OCI-LY1 (cell line): Measurements from ENCODE around the gene HLCS.

Experiments
- H2AFZ ChIP-seq: fragments of 200-600 bp; sonication (generic), shearing (Covaris generic); 2 replicates; pipeline ENCODE4 v1.6.0; 2014; ENCODE audit warnings: antibody characterized with exemption, mild to moderate bottlenecking, low read length
- H3F3A ChIP-seq: fragments of 200-600 bp; sonication (generic), shearing (Covaris generic); 2 replicates; pipeline ENCODE4 v1.6.0; 2014; ENCODE audit warnings: mild to moderate bottlenecking, antibody characterized with exemption, low read length, moderate library complexity; ENCODE audit not compliant: insufficient read depth
- H3K27ac ChIP-seq: fragments of 200-600 bp; sonication (generic); 2 replicates; pipeline ENCODE4 v1.5.1; 2014; ENCODE audit warnings: low read length, mixed run types, mild to moderate bottlenecking, low read depth; ENCODE audit not compliant: poor library complexity, severe bottlenecking
- H3K27me3 ChIP-seq: fragments of 200-600 bp; sonication (generic); 2 replicates; pipeline ENCODE4 v1.6.0; 2014; ENCODE audit warnings: antibody characterized with exemption, mild to moderate bottlenecking, low read length, moderate library complexity; ENCODE audit not compliant: insufficient read depth
- H3K36me3 ChIP-seq: fragments of 200-600 bp; sonication (generic); 2 replicates; pipeline ENCODE4 v1.6.1; 2014; ENCODE audit warnings: mild to moderate bottlenecking, antibody characterized with exemption, low read length, moderate library complexity, mixed read lengths; ENCODE audit not compliant: insufficient read depth
- H3K4me1 ChIP-seq: fragments of 200-600 bp; sonication (generic); 2 replicates; pipeline ENCODE4 v1.5.1; 2014; ENCODE audit warnings: mild to moderate bottlenecking, low read length, moderate library complexity; ENCODE audit not compliant: insufficient read depth, severe bottlenecking
- H3K4me2 ChIP-seq: fragments of 200-600 bp; sonication (generic), shearing (Covaris generic); 2 replicates; pipeline ENCODE4 v1.6.1; 2014; ENCODE audit warnings: low read length
- H3K4me3 ChIP-seq: fragments of 200-600 bp; sonication (generic); 2 replicates; pipeline ENCODE4 v1.5.1; 2014; ENCODE audit warnings: low read length, low read depth, mild to moderate bottlenecking, mixed read lengths; ENCODE audit not compliant: poor library complexity, severe bottlenecking
- H3K79me2 ChIP-seq: fragments of 200-600 bp; shearing (Covaris generic); 2 replicates; pipeline ENCODE4 v1.6.1; 2016; ENCODE audit warnings: mixed run types, low read length, mixed read lengths; ENCODE audit not compliant: insufficient read depth
- H3K9ac ChIP-seq: fragments of 200-600 bp; sonication (generic), shearing (Covaris generic); 2 replicates; pipeline ENCODE4 v1.6.1; 2014; ENCODE audit warnings: mild to moderate bottlenecking, low read length, mixed read lengths
- H3K9me2 ChIP-seq: fragments of 200-600 bp; sonication (generic), shearing (Covaris generic); 2 replicates; pipeline ENCODE4 v1.6.1; 2014; ENCODE audit warnings: low read depth, mild to moderate bottlenecking, low read length, mixed read lengths
- H3K9me3 ChIP-seq: fragments of 200-600 bp; shearing (Covaris generic); 2 replicates; pipeline ENCODE4 v1.6.1; 2014; ENCODE audit warnings: low read length, mixed read lengths
- H4K20me1 ChIP-seq: fragments of 200-600 bp; sonication (generic), shearing (Covaris generic); 2 replicates; pipeline ENCODE4 v1.6.0; 2016; ENCODE audit warnings: mild to moderate bottlenecking, low read length; ENCODE audit not compliant: insufficient read depth
- CTCF ChIP-seq: fragments of 200-600 bp; sonication (generic), shearing (Covaris generic); IDR thresholded peaks from 2 replicates; pipeline ENCODE4 v1.5.1; 2017; ENCODE audit warnings: mild to moderate bottlenecking, antibody characterized with exemption, low read length, moderate library complexity, mixed read lengths
- EZH2 ChIP-seq: fragments of 200-600 bp; sonication (generic), shearing (Covaris generic); IDR thresholded peaks from 2 replicates; pipeline ENCODE4 v1.8.0; 2017; ENCODE audit warnings: borderline replicate concordance, mixed run types, mild to moderate bottlenecking, antibody characterized with exemption, low read length, moderate library complexity, mixed read lengths

The HLCS gene

GRCh38 chr21:36866419-36866818 is 100.0 kb downstream of the HLCS start:
- no peaks in the 10 kb centered on the region for H3K36me3 ChIP-seq
- H3K79me2 ChIP-seq, result no peaks in the 10 kb centered on the region
- TF ChIP-seq EZH2 (no peak), CTCF (no peak)
- no peak overlapping the region for H3K4me3 ChIP-seq
- H3K9me3 ChIP-seq, result no peaks in the 10 kb centered on the region
- no peak overlapping the region for H2AFZ ChIP-seq
- H3K4me2 ChIP-seq, result no peak overlapping the region
- no peaks in the 10 kb centered on the region for H3K4me1 ChIP-seq
- no peaks in the 10 kb centered on the region for H3K27me3 ChIP-seq
- H3K9ac ChIP-seq, result no peak overlapping the region
- H3F3A ChIP-seq, result no peaks in the 10 kb centered on the region
- H4K20me1 ChIP-seq, result no peaks in the 10 kb centered on the region
- no peak overlapping the region for H3K27ac ChIP-seq
- no peaks in the 10 kb centered on the region for H3K9me2 ChIP-seq

DNA sequence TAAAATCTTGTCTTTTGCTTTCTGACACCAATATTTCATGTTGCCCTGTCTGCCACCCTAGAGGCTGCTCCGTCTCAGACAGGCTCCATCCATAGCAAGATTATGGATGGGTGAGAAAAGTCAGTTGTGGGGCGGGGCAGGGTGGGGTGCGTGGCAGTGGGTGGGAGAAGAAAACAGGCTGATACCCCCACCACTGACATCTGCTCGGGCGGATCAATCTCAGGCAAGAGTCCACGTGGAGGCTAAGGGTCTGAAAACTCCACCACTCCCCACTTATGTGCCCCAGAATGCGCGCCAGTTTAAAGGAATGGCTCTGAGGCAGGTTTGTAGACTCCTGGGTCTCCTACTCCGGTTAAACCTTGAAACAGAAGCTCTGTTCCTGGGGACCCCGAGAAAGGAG is 101.5 kb downstream of the HLCS start:
- H3K27ac ChIP-seq, result no peak overlapping the region
- no peaks in the 10 kb centered on the region for H3K9me2 ChIP-seq
- H3K4me2 ChIP-seq, result no peak overlapping the region

GRCh38 chr21:36863260-36863659 is 103.2 kb downstream of the HLCS start:
- Histone ChIP-seq H3K9me3 (no peaks in the 10 kb centered on the region), H3F3A (no peaks in the 10 kb centered on the region), H3K4me3 (no peak overlapping the region), H3K9ac (no peak overlapping the region), H3K36me3 (no peaks in the 10 kb centered on the region), H3K79me2 (no peaks in the 10 kb centered on the region), H3K4me2 (no peak overlapping the region), H3K27ac (no peak overlapping the region), H2AFZ (no peak overlapping the region), H4K20me1 (no peaks in the 10 kb centered on the region), H3K4me1 (peaks cover 9% of the 10 kb centered on the region), H3K9me2 (no peaks in the 10 kb centered on the region), H3K27me3 (no peaks in the 10 kb centered on the region)
- TF ChIP-seq EZH2, result no peak
- no peak for TF ChIP-seq CTCF

More for the DNA sequence above, 101.5 kb downstream of the HLCS start:
- Histone ChIP-seq H3F3A (no peaks in the 10 kb centered on the region), H3K27me3 (no peaks in the 10 kb centered on the region), H3K79me2 (no peaks in the 10 kb centered on the region), H3K9me3 (no peaks in the 10 kb centered on the region), H3K36me3 (no peaks in the 10 kb centered on the region), H3K4me1 (peaks cover 7% of the 10 kb centered on the region), H4K20me1 (no peaks in the 10 kb centered on the region), H3K4me3 (no peak overlapping the region), H2AFZ (no peak overlapping the region), H3K9ac (no peak overlapping the region)
- no peak for TF ChIP-seq EZH2

DNA sequence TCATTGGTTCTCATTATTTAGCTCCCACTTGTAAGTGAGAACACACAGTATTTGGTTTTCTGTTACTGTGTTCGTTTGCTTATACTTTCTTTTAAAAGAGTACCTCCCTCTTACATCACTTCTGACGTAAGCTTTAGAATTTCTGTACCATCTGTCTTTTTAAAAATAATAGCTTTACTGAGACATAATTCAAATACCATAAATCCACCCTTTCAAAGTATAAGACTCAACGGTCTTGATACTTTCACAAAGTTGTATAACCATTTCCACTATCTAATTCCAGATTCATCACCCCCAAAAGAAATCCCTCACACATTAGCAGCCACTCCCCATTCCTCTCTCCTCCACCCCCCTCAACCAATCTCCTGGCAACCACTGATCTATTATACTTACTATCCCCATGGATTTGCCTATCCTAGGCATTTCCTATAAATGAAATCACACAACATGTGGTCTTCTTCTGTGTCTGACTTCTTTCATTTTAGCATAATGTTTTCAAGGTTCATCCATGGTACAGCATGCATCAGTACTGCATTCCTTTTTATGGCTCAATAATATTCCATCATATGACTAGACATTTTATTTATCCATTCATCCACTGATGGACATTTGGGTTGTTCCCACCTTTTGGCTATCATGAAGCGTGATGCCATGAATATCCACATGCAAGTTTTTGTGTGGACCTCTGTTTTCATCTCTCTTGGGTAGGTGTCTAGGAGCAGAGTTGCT is 104.7 kb downstream of the HLCS start:
- no peaks in the 10 kb centered on the region for H3K9me3 ChIP-seq
- no peaks in the 10 kb centered on the region for H3K36me3 ChIP-seq
- no peak overlapping the region for H3K4me3 ChIP-seq
- no peaks in the 10 kb centered on the region for H4K20me1 ChIP-seq
- H3K27ac ChIP-seq, result no peak overlapping the region
- H3K27me3 ChIP-seq, result no peaks in the 10 kb centered on the region
- no peak overlapping the region for H2AFZ ChIP-seq
- H3K9ac ChIP-seq, result no peak overlapping the region
- no peaks in the 10 kb centered on the region for H3K79me2 ChIP-seq
- no peak overlapping the region for H3K4me2 ChIP-seq
- TF ChIP-seq EZH2 (no peak), CTCF (no peak)
- no peaks in the 10 kb centered on the region for H3K9me2 ChIP-seq
- H3K4me1 ChIP-seq, result peaks cover 9% of the 10 kb centered on the region
- H3F3A ChIP-seq, result no peaks in the 10 kb centered on the region
